AG04449 (cell line): ENCODE data around the gene REPIN1.

ENCODE experiments used
- CTCF ChIA-PET: fragments of 350-600 bp; formaldehyde crosslinking; extraction: SDS; loops from one replicate; lab custom pipeline; 2021; ENCODE audit warnings: antibody characterized with exemption; lab: Yijun Ruan, JAX
- POLR2A ChIA-PET: fragments of 400-600, 350-600 bp; formaldehyde crosslinking; extraction: SDS; loops from one replicate; lab custom pipeline; 2020; ENCODE audit warnings: antibody characterized with exemption, inconsistent platforms; lab: Yijun Ruan, JAX
- DNase-seq: peaks from one replicate; pipeline ENCODE4 v3.0.0-alpha.2; 2010; ENCODE audit warnings: low read depth, low spot score
- H3K4me3 ChIP-seq: 2 replicates; pipeline ENCODE4 v1.5.1; 2011; ENCODE audit warnings: low read depth, mild to moderate bottlenecking, control low read depth, low read length
- CTCF ChIP-seq: IDR thresholded peaks from one replicate; pipeline ENCODE4 v1.5.1; 2011; ENCODE audit warnings: mild to moderate bottlenecking, moderate library complexity, low read length, control low read depth, inconsistent platforms; ENCODE audit not compliant: insufficient read depth; ENCODE audit errors: missing control alignments

Gene REPIN1

GRCh38 chr7:150365673-150366398 is 2.8 kb upstream of the REPIN1 start:
- no peak overlapping the region for H3K4me3 ChIP-seq
- no peak for TF ChIP-seq CTCF
- ChIA-PET CTCF (interaction anchor here (0.9 to 4.9 kb wide), 4 partner anchors 10 to 66 kb away, joined by 3 to 37 read pairs (median 4); no protein-coding TSS in a partner anchor), POLR2A (no interaction called here)
- no peak for DNase-seq

- ChIA-PET POLR2A (interaction anchor here (2.3 kb wide), 1 partner anchor 38 kb away, joined by 10 read pairs; a partner anchor contains a TSS), CTCF (interaction anchor here (2.4 to 4.9 kb wide), 3 partner anchors 10 to 36 kb away, joined by 15 to 37 read pairs (median 28); a partner anchor contains a TSS)
- H3K4me3 ChIP-seq: peak overlapping the region; percentile 89
- no peak for DNase-seq
- no peak for TF ChIP-seq CTCF
These were observed 936 bp upstream of the REPIN1 start for GRCh38 chr7:150367677-150368095.

GRCh38 chr7:150368884-150369747 is 494 bp downstream of the REPIN1 start:
- peak overlapping the region; percentile 89 for H3K4me3 ChIP-seq
- DNase-seq: no peak
- CTCF ChIA-PET: interaction anchor here (1.0 to 4.9 kb wide), 4 partner anchors 9 to 38 kb away, joined by 3 to 37 read pairs (median 22); a partner anchor contains a TSS
- POLR2A ChIA-PET: interaction anchor here (0.7 to 2.3 kb wide), 4 partner anchors 9 to 37 kb away, joined by 3 to 12 read pairs (median 7); a partner anchor contains a TSS
- TF ChIP-seq CTCF: no peak

- no peak for TF ChIP-seq CTCF
- POLR2A ChIA-PET: interaction anchor here (0.7 to 2.3 kb wide), 3 partner anchors 8 to 36 kb away, joined by 3 to 12 read pairs (median 10); a partner anchor contains a TSS
- CTCF ChIA-PET: interaction anchor here (0.8 to 3.4 kb wide), 6 partner anchors 8 to 49 kb away, joined by 3 to 28 read pairs (median 4); a partner anchor contains a TSS
- no peak for DNase-seq
- H3K4me3 ChIP-seq: peak overlapping the region; percentile 89
These were observed 1.3 kb downstream of the REPIN1 start for GRCh38 chr7:150369748-150370501.

GRCh38 chr7:150370612-150371071 is 2.0 kb downstream of the REPIN1 start:
- POLR2A ChIA-PET: interaction anchor here (0.6 kb wide), 1 partner anchor 21 kb away, joined by 4 read pairs; no protein-coding TSS in a partner anchor
- CTCF ChIA-PET: interaction anchor here (0.8 to 3.4 kb wide), 4 partner anchors 15 to 48 kb away, joined by 3 to 28 read pairs (median 4); a partner anchor contains a TSS
- DNase-seq: no peak
- peak overlapping the region; percentile 89 for H3K4me3 ChIP-seq
- no peak for TF ChIP-seq CTCF
